HepG2 (cell line): Measurements from ENCODE around the gene TARS3. TPM values are rescaled to one million over a fixed set of nuclear protein-coding genes. Genes with fewer than 3 reads are reported as not detected.

ENCODE experiments used
- ATF7 ChIP-seq, 2 experiments: fragments of 450-650 bp in 1 of 2; sonication (generic) in 1 of 2; formaldehyde crosslinking in 1 of 2; IDR thresholded peaks; 2 replicates each; pipeline versions ENCODE4 v1.4.0 to v1.6.1; 2016 to 2020; ENCODE audit warnings: antibody characterized with exemption in 1 of 2, mild to moderate bottlenecking in 1 of 2, missing genetic modification reagents in 1 of 2
- BCL3 ChIP-seq: sonication (generic); formaldehyde crosslinking; IDR thresholded peaks from 2 replicates; pipeline ENCODE4 v1.5.1; 2020; ENCODE audit warnings: mild to moderate bottlenecking, missing genetic modification reagents, moderate library complexity
- CEBPB ChIP-seq: IDR thresholded peaks from 2 replicates; pipeline ENCODE4 v1.6.1; 2011; ENCODE audit warnings: low read depth, low read length, improper control_type of control experiment, borderline replicate concordance
- DNMT3B ChIP-seq: conservative IDR thresholded peaks from 2 replicates; pipeline ENCODE4 v1.6.1; 2016; ENCODE audit warnings: missing biosample characterization, control low read depth
- FOXP1 ChIP-seq, 2 experiments: fragments of 450-650 bp in 1 of 2; IDR thresholded peaks; 2 replicates each; pipeline ENCODE4 v1.6.1; 2017 to 2018; ENCODE audit warnings: antibody characterized with exemption in 1 of 2
- HMGA1 ChIP-seq: sonication (generic); formaldehyde crosslinking; conservative IDR thresholded peaks from 2 replicates; pipeline ENCODE4 v1.4.0; 2020; ENCODE audit warnings: missing genetic modification reagents
- JARID2 ChIP-seq: sonication (generic); formaldehyde crosslinking; IDR thresholded peaks from 2 replicates; pipeline ENCODE4 v1.8.1; 2023; ENCODE audit warnings: missing genetic modification reagents, inconsistent platforms; ENCODE audit not compliant: insufficient replicate concordance
- KDM1A ChIP-seq: IDR thresholded peaks from 2 replicates; pipeline ENCODE4 v1.6.1; 2016; ENCODE audit warnings: missing compliant biosample characterization
- MAFF ChIP-seq: IDR thresholded peaks from 2 replicates; pipeline ENCODE4 v1.6.1; 2011; ENCODE audit warnings: low read depth, low read length, improper control_type of control experiment
- POLR2AphosphoS2 ChIP-seq: IDR thresholded peaks from 2 replicates; pipeline ENCODE4 v1.6.1; 2011; ENCODE audit warnings: low read depth, low read length, improper control_type of control experiment
- SAFB2 ChIP-seq: sonication (generic); formaldehyde crosslinking; IDR thresholded peaks from 2 replicates; pipeline ENCODE4 v1.5.1; 2020; ENCODE audit warnings: missing genetic modification reagents, low read depth, mild to moderate bottlenecking, borderline replicate concordance
- SATB2 ChIP-seq: sonication (generic); formaldehyde crosslinking; IDR thresholded peaks from 2 replicates; pipeline ENCODE4 v1.5.0; 2020; ENCODE audit warnings: missing genetic modification reagents
- STAT5B ChIP-seq: sonication (generic); formaldehyde crosslinking; IDR thresholded peaks from 2 replicates; pipeline ENCODE4 v1.4.0; 2020; ENCODE audit warnings: missing genetic modification reagents
- ZFP36L1 ChIP-seq: sonication (generic); formaldehyde crosslinking; IDR thresholded peaks from 2 replicates; pipeline ENCODE4 v1.8.0; 2022; ENCODE audit warnings: mild to moderate bottlenecking, missing genetic modification reagents, moderate library complexity
- ZNF136 ChIP-seq: sonication (generic); formaldehyde crosslinking; IDR thresholded peaks from 2 replicates; pipeline ENCODE4 v1.8.1; 2022; ENCODE audit warnings: low read depth, mild to moderate bottlenecking, moderate library complexity, missing genetic modification reagents
- ZNF574 ChIP-seq: sonication (generic); formaldehyde crosslinking; IDR thresholded peaks from 2 replicates; pipeline ENCODE4 v1.4.0; 2020; ENCODE audit warnings: missing genetic modification reagents
- ZNF619 ChIP-seq: sonication (generic); formaldehyde crosslinking; IDR thresholded peaks from 2 replicates; pipeline ENCODE4 v1.4.0; 2020; ENCODE audit warnings: mild to moderate bottlenecking, missing genetic modification reagents
- ZSCAN31 ChIP-seq: sonication (generic); formaldehyde crosslinking; IDR thresholded peaks from 2 replicates; pipeline ENCODE4 v1.5.0; 2020; ENCODE audit warnings: low read depth, mild to moderate bottlenecking, missing genetic modification reagents
- ZZZ3 ChIP-seq: sonication (generic); formaldehyde crosslinking; IDR thresholded peaks from 2 replicates; pipeline ENCODE4 v1.4.0; 2020; ENCODE audit warnings: missing genetic modification reagents, mild to moderate bottlenecking, borderline replicate concordance
- polyA plus RNA-seq, 8 experiments: library from polyadenylated mRNA; depleted of rRNA in 3 of 8; stranded (reverse) in 7 of 8; unstranded in 1 of 8; fragments of >200 nt; fragmentation: Illumina TruSeq in 4 of 8; extraction: Trizol in 4 of 8; gene quantifications; 2 replicates each; pipeline versions ENCODE4 v1.2.1 to v1.2.3, GENCODE V29; 2011 to 2016; ENCODE audit warnings: low read depth in 4 of 8, missing spikeins in 1 of 8, mixed read lengths in 1 of 8; ENCODE audit not compliant: insufficient read depth in 1 of 8
- total RNA-seq, 5 experiments: library from RNA; depleted of rRNA; stranded (reverse); fragments of >200 nt; fragmentation: Illumina TruSeq; extraction: Trizol; gene quantifications; 2 replicates each; pipeline ENCODE4 v1.2.3, GENCODE V29; 2016; ENCODE audit warnings: low read depth in 1 of 5
- TF ChIP-seq, protein P1 (sequence below): sonication (generic); IDR thresholded peaks from 2 replicates; pipeline ENCODE4 v1.6.1; 2016; ENCODE audit warnings: low read depth, borderline replicate concordance

TARS3 gene
- total and polyA plus RNA-seq, 2 of the 13 experiments (the other 11 are each of a cell fraction or from before 2014, with no cell fraction given), result 4.1 to 11.7 TPM

DNA sequence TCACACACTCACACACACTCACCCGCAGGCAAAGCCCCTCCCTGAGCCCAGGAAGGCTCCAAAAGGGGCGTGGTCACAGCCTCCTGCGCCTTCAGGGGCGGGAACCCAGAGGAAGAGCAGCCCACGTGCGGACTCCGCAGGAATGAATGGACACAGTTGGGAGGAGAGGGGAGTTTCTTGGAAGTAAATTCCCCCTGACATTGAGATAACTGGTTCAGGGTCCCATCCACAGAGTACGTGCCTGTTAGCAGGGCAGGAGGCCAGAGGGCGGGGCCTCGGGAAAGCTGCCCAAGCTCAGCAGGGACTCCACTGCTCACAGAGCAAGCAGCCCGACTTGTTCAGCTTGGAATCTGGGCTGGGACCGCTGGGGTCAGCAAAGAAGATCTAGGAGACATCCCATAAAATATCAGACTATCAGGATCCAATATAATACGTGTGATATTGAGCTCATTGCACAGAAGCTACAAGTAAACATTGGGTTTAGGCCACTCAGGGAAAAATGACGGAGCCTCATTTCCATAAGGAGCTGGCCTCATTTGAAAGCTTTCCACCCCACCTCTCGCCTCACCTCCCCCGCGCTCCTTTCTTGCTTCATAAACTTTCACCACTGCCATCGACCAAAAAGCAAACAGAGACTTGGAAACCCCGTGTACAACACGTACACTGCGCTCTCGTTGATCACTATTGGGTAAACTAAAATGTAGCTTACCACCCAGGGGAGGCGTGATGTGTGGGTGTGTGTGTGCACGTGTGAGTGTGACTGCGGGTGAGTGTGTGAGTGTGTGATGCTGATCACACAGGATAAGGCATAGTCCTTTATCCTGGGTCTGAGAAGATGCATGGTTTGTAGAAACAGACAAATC lies 108.1 kb downstream of the TARS3 start (continued):
- TF ChIP-seq HMGA1 (CRISPR knock-in tag) (no peak), DNMT3B (no peak), ZNF136 (CRISPR knock-in tag) (no peak), FOXP1 (IDR thresholded peaks at IDR 0.05) (no peak), FOXP1 (CRISPR knock-in tag; IDR thresholded peaks at IDR 0.05) (peak; percentile 87), BCL3 (CRISPR knock-in tag) (peak; percentile 62; the same call in 1 of the 2 replicates), MAFF (no peak), STAT5B (CRISPR knock-in tag) (no peak), KDM1A (CRISPR knock-in tag) (no peak), ZNF574 (CRISPR knock-in tag) (peak; percentile 8; the same call in 1 of the 2 replicates), SAFB2 (CRISPR knock-in tag) (peak; percentile 65), POLR2AphosphoS2 (no peak), ATF7 (IDR thresholded peaks at IDR 0.05) (no peak), ATF7 (CRISPR knock-in tag; IDR thresholded peaks at IDR 0.05) (no peak), ZFP36L1 (CRISPR knock-in tag) (peak; percentile 25; the same call in 1 of the 2 replicates), CEBPB (peak; percentile 86), SATB2 (no peak), JARID2 (CRISPR knock-in tag) (no peak), ZNF619 (CRISPR knock-in tag) (no peak), ZZZ3 (CRISPR knock-in tag) (no peak), ZSCAN31 (CRISPR knock-in tag) (0 out of 2 replicates have a peak, but pooled peaks have one; percentile 30)
- TF ChIP-seq, protein P1, sequence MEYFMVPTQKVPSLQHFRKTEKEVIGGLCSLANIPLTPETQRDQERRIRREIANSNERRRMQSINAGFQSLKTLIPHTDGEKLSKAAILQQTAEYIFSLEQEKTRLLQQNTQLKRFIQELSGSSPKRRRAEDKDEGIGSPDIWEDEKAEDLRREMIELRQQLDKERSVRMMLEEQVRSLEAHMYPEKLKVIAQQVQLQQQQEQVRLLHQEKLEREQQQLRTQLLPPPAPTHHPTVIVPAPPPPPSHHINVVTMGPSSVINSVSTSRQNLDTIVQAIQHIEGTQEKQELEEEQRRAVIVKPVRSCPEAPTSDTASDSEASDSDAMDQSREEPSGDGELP, result peak; percentile 17; the same call in 1 of the 2 replicates
